ENCODE measurements around the gene CFAP107. TPM values are rescaled to one million over a fixed set of nuclear protein-coding genes. Genes with fewer than 3 reads are reported as not detected.

Gene CFAP107
- total RNA-seq, 1 donor from 2014 or later: 2.8 TPM

- TF ChIP-seq CTCF (IDR thresholded peaks at IDR 0.05; ENCODE audit: unreplicated experiment): no peak
- peaks cover 14% of the 10 kb centered on the region for H3K9me3 Mint-ChIP-seq (ENCODE audit: low read depth)
- no peak for DNase-seq (ENCODE audit: low spot score, unreplicated experiment)
- no peaks in the 10 kb centered on the region for H3K27me3 Mint-ChIP-seq
- H3K4me1 Mint-ChIP-seq (ENCODE audit: low read depth): no peaks in the 10 kb centered on the region
- H3K36me3 Mint-ChIP-seq (ENCODE audit: insufficient read depth): no peaks in the 10 kb centered on the region
- H3K4me3 Mint-ChIP-seq (ENCODE audit: low read depth): no peak overlapping the region
- no peak overlapping the region for H3K27ac Mint-ChIP-seq
These were observed 52.9 kb downstream of the CFAP107 start for GRCh38 chr1:12798911-12799310.

- Mint-ChIP-seq H3K4me1 (ENCODE audit: low read depth) (no peaks in the 10 kb centered on the region), H3K4me3 (ENCODE audit: low read depth) (no peak overlapping the region), H3K9me3 (ENCODE audit: low read depth) (peaks cover 21% of the 10 kb centered on the region), H3K36me3 (ENCODE audit: insufficient read depth) (no peaks in the 10 kb centered on the region), H3K27me3 (no peaks in the 10 kb centered on the region), H3K27ac (no peak overlapping the region)
- TF ChIP-seq CTCF (IDR thresholded peaks at IDR 0.05; ENCODE audit: unreplicated experiment): no peak
- DNase-seq (ENCODE audit: low spot score, unreplicated experiment): no peak
These were observed 53.7 kb downstream of the CFAP107 start for GRCh38 chr1:12799730-12800129.

GRCh38 chr1:12809933-12810332 lies 63.9 kb downstream of the CFAP107 start:
- Mint-ChIP-seq H3K4me1 (ENCODE audit: low read depth) (no peaks in the 10 kb centered on the region), H3K27ac (no peak overlapping the region), H3K27me3 (no peaks in the 10 kb centered on the region), H3K4me3 (ENCODE audit: low read depth) (no peak overlapping the region), H3K9me3 (ENCODE audit: low read depth) (peaks cover 32% of the 10 kb centered on the region), H3K36me3 (ENCODE audit: insufficient read depth) (no peaks in the 10 kb centered on the region)
- DNase-seq (ENCODE audit: low spot score, unreplicated experiment): no peak
- no peak for TF ChIP-seq CTCF (IDR thresholded peaks at IDR 0.05; ENCODE audit: unreplicated experiment)

GRCh38 chr1:12810691-12811408 lies 64.8 kb downstream of the CFAP107 start:
- no peak for TF ChIP-seq CTCF (IDR thresholded peaks at IDR 0.05; ENCODE audit: unreplicated experiment)
- no peaks in the 10 kb centered on the region for H3K27me3 Mint-ChIP-seq
- no peaks in the 10 kb centered on the region for H3K4me1 Mint-ChIP-seq (ENCODE audit: low read depth)
- DNase-seq (ENCODE audit: low spot score, unreplicated experiment): no peak
- no peak overlapping the region for H3K27ac Mint-ChIP-seq
- no peaks in the 10 kb centered on the region for H3K36me3 Mint-ChIP-seq (ENCODE audit: insufficient read depth)
- no peak overlapping the region for H3K4me3 Mint-ChIP-seq (ENCODE audit: low read depth)
- peaks cover 27% of the 10 kb centered on the region for H3K9me3 Mint-ChIP-seq (ENCODE audit: low read depth)

- H3K9me3 Mint-ChIP-seq (ENCODE audit: low read depth): peaks cover 21% of the 10 kb centered on the region
- no peak for DNase-seq (ENCODE audit: low spot score, unreplicated experiment)
- TF ChIP-seq CTCF (IDR thresholded peaks at IDR 0.05; ENCODE audit: unreplicated experiment): no peak
These were observed 65.4 kb downstream of the CFAP107 start for GRCh38 chr1:12811409-12811784.

More at GRCh38 chr1:12811409-12811784, 65.4 kb downstream of the CFAP107 start:
- no peak overlapping the region for H3K4me3 Mint-ChIP-seq (ENCODE audit: low read depth)
- H3K36me3 Mint-ChIP-seq (ENCODE audit: insufficient read depth): no peaks in the 10 kb centered on the region
- no peaks in the 10 kb centered on the region for H3K27me3 Mint-ChIP-seq
- H3K4me1 Mint-ChIP-seq (ENCODE audit: low read depth): no peaks in the 10 kb centered on the region
- H3K27ac Mint-ChIP-seq: no peak overlapping the region

Other genes starting within 250 kb of the CFAP107 start
- gene DHRS3, start 128.0 kb upstream of the CFAP107 start, total RNA-seq: 176 and 214 TPM in 2 replicates
- gene AADACL4, start 102.1 kb upstream of the CFAP107 start, total RNA-seq: 0.24 TPM in 2 replicates
- gene AADACL3, start 30.1 kb upstream of the CFAP107 start, total RNA-seq: not detected in 2 replicates
- not detected in 2 replicates for gene PRAMEF12, start 27.5 kb downstream of the CFAP107 start, total RNA-seq
- gene PRAMEF1, start 45.2 kb downstream of the CFAP107 start, total RNA-seq: not detected in 2 replicates
- not detected in 2 replicates for gene PRAMEF11, start 85.2 kb downstream of the CFAP107 start, total RNA-seq
- not detected in 2 replicates for gene HNRNPCL1, start 102.5 kb downstream of the CFAP107 start, total RNA-seq
- gene PRAMEF2, start 110.9 kb downstream of the CFAP107 start, total RNA-seq: not detected in 2 replicates
- gene PRAMEF4, start 140.0 kb downstream of the CFAP107 start, total RNA-seq: not detected in 2 replicates
- gene PRAMEF10, start 152.1 kb downstream of the CFAP107 start, total RNA-seq: not detected in 2 replicates
- gene PRAMEF7, start 170.4 kb downstream of the CFAP107 start, total RNA-seq: not detected in 2 replicates
- gene PRAMEF6, start 201.4 kb downstream of the CFAP107 start, total RNA-seq: not detected in 2 replicates

Measured in progenitor cell of endocrine pancreas (in vitro differentiated cells).